H1 (cell line): ENCODE data around the gene ATE1. TPM values are rescaled to one million over a fixed set of nuclear protein-coding genes. Genes with fewer than 3 reads are reported as not detected.

Experiments
- CTCF ChIA-PET: fragments of 300-600 bp; sonication (Branson Sonifier 250); formaldehyde crosslinking; loops from one replicate; lab custom pipeline; 2021; ENCODE audit not compliant: partially characterized antibody; lab: Charles Lee
- POLR2A ChIA-PET: fragments of 300-600 bp; sonication (Branson Sonifier 250); formaldehyde crosslinking; loops from one replicate; lab custom pipeline; 2021; ENCODE audit warnings: inconsistent platforms; ENCODE audit not compliant: partially characterized antibody; lab: Charles Lee
- DNase-seq, 2 experiments: peaks; one replicate each; pipeline versions ENCODE4 v3.0.0 to v3.0.0-alpha.2; 2010 to 2022; ENCODE audit warnings: low spot score in 2 of 2, low read depth in 1 of 2, mixed read lengths in 1 of 2
- FAIRE-seq: peaks from 2 replicates; lab custom pipeline; 2011; peaks lifted over from hg19 to GRCh38; lab: Jason Lieb, UNC
- H2AFZ ChIP-seq: 2 replicates; pipeline ENCODE4 v1.8.1; 2012; ENCODE audit warnings: low read length, inconsistent platforms
- H2AK5ac ChIP-seq: 2 replicates; pipeline ENCODE4 v1.6.1; 2013; ENCODE audit warnings: low read depth, low read length
- H2BK120ac ChIP-seq: replicated peaks from 2 replicates; pipeline ENCODE3; 2013; ENCODE audit warnings: low read depth, low read length, inconsistent platforms
- H2BK12ac ChIP-seq: 2 replicates; pipeline ENCODE4 v1.6.1; 2013; ENCODE audit warnings: low read depth, low read length
- H2BK15ac ChIP-seq: 2 replicates; pipeline ENCODE4 v1.6.1; 2013; ENCODE audit warnings: low read length
- H2BK20ac ChIP-seq: 2 replicates; pipeline ENCODE4 v1.6.1; 2013; ENCODE audit warnings: low read length
- H2BK5ac ChIP-seq: 2 replicates; pipeline ENCODE4 v1.6.1; 2013; ENCODE audit warnings: low read depth, low read length
- H3K14ac ChIP-seq: 2 replicates; pipeline ENCODE4 v1.6.1; 2013; ENCODE audit warnings: inconsistent platforms; ENCODE audit not compliant: insufficient read length
- H3K18ac ChIP-seq: 2 replicates; pipeline ENCODE4 v1.6.1; 2013; ENCODE audit warnings: low read length; ENCODE audit errors: extremely low read depth
- H3K23ac ChIP-seq: 2 replicates; pipeline ENCODE4 v1.6.1; 2013; ENCODE audit warnings: inconsistent platforms; ENCODE audit not compliant: insufficient read length
- H3K23me2 ChIP-seq: 2 replicates; pipeline ENCODE4 v1.6.1; 2013; ENCODE audit warnings: low read depth, low read length
- H3K27ac ChIP-seq: 2 replicates; pipeline ENCODE4 v1.6.1; 2011; ENCODE audit warnings: low read depth, low read length, inconsistent platforms
- H3K27me3 ChIP-seq, 4 experiments: replicated peaks in 1 of 4; 1 replicate in 1 of 4; 2 replicates in 3 of 4; pipeline versions ENCODE4 v1.6.1 to v1.8.1; 2011 to 2013; ENCODE audit warnings: low read length in 3 of 4, mild to moderate bottlenecking in 3 of 4, inconsistent platforms in 2 of 4, mixed read lengths in 2 of 4, moderate library complexity in 1 of 4; ENCODE audit not compliant: control insufficient read depth in 3 of 4, insufficient read depth in 3 of 4; ENCODE audit errors: extremely low read depth in 1 of 4
- H3K36me3 ChIP-seq, 4 experiments: 2 replicates each; pipeline versions ENCODE4 v1.6.1 to v1.8.1; 2011 to 2013; ENCODE audit warnings: mild to moderate bottlenecking in 4 of 4, low read length in 3 of 4, moderate library complexity in 2 of 4, control low read depth in 1 of 4, inconsistent platforms in 1 of 4; ENCODE audit not compliant: insufficient read depth in 4 of 4, control insufficient read depth in 2 of 4
- H3K4ac ChIP-seq: replicated peaks from 2 replicates; pipeline ENCODE3; 2013; ENCODE audit warnings: low read length, low read depth, mixed read lengths, inconsistent platforms; ENCODE audit not compliant: insufficient read length
- H3K4me1 ChIP-seq, 4 experiments: replicated peaks in 1 of 4; 1 replicate in 1 of 4; 2 replicates in 3 of 4; pipeline versions ENCODE4 v1.6.1 to v1.8.1; 2011 to 2013; ENCODE audit warnings: low read length in 3 of 4, inconsistent platforms in 2 of 4, mixed read lengths in 1 of 4; ENCODE audit not compliant: insufficient read depth in 4 of 4, control insufficient read depth in 3 of 4
- H3K4me2 ChIP-seq, 2 experiments: 2 replicates each; pipeline versions ENCODE4 v1.6.1 to v1.8.1; 2011 to 2013; ENCODE audit warnings: low read depth in 2 of 2, low read length in 2 of 2, control low read depth in 1 of 2, inconsistent platforms in 1 of 2, mild to moderate bottlenecking in 1 of 2; ENCODE audit not compliant: insufficient read depth in 1 of 2
- H3K4me3 ChIP-seq, 4 experiments: fragments of 200-600, 300-600 bp in 1 of 4; sonication (generic), shearing (Covaris generic), sonication (Bioruptor Twin) in 1 of 4; 2 replicates each; pipeline versions ENCODE4 v1.5.1 to v1.8.1; 2011 to 2016; ENCODE audit warnings: low read length in 4 of 4, low read depth in 3 of 4, control low read depth in 2 of 4, inconsistent platforms in 2 of 4, mild to moderate bottlenecking in 2 of 4, mixed read lengths in 1 of 4, moderate library complexity in 1 of 4; ENCODE audit not compliant: insufficient read depth in 2 of 4; ENCODE audit errors: extremely low read depth in 1 of 4
- H3K56ac ChIP-seq: replicated peaks from 2 replicates; pipeline ENCODE3; 2013; ENCODE audit warnings: low read depth, mild to moderate bottlenecking, mixed read lengths, low read length, inconsistent platforms; ENCODE audit not compliant: insufficient read length
- H3K79me1 ChIP-seq: 2 replicates; pipeline ENCODE4 v1.6.1; 2013; ENCODE audit warnings: low read depth, low read length, control low read depth
- H3K79me2 ChIP-seq, 2 experiments: 2 replicates each; pipeline versions ENCODE4 v1.6.1 to v1.8.1; 2012 to 2013; ENCODE audit warnings: low read length in 2 of 2, mild to moderate bottlenecking in 2 of 2, inconsistent platforms in 1 of 2; ENCODE audit not compliant: insufficient read depth in 2 of 2, control insufficient read depth in 1 of 2
- H3K9ac ChIP-seq, 4 experiments: replicated peaks in 1 of 4; 1 replicate in 1 of 4; 2 replicates in 3 of 4; pipeline versions ENCODE4 v1.6.1 to v1.8.1; 2011 to 2013; ENCODE audit warnings: low read depth in 3 of 4, low read length in 3 of 4, control low read depth in 2 of 4, mild to moderate bottlenecking in 2 of 4, moderate library complexity in 2 of 4, inconsistent platforms in 1 of 4; ENCODE audit errors: extremely low read depth in 1 of 4
- H3K9me3 ChIP-seq, 2 experiments: 2 replicates each; pipeline versions ENCODE4 v1.6.1 to v1.8.1; 2012 to 2013; ENCODE audit warnings: mild to moderate bottlenecking in 2 of 2, moderate library complexity in 2 of 2, control low read depth in 1 of 2, inconsistent platforms in 1 of 2, low read depth in 1 of 2, low read length in 1 of 2, mixed read lengths in 1 of 2; ENCODE audit not compliant: insufficient read depth in 2 of 2
- H4K20me1 ChIP-seq, 2 experiments: replicated peaks in 1 of 2; 2 replicates each; pipeline versions ENCODE3 to v1.8.1; 2011 to 2013; ENCODE audit warnings: inconsistent platforms in 2 of 2, low read length in 2 of 2, mild to moderate bottlenecking in 1 of 2; ENCODE audit not compliant: insufficient read depth in 2 of 2, control insufficient read depth in 1 of 2
- H4K5ac ChIP-seq: 2 replicates; pipeline ENCODE4 v1.6.1; 2013; ENCODE audit warnings: low read length, low read depth, mixed read lengths, inconsistent platforms; ENCODE audit not compliant: insufficient read length
- H4K8ac ChIP-seq: 2 replicates; pipeline ENCODE4 v1.8.0; 2013; ENCODE audit warnings: mild to moderate bottlenecking, moderate library complexity, low read length, inconsistent platforms; ENCODE audit not compliant: insufficient read depth; ENCODE audit errors: extremely low read depth
- H4K91ac ChIP-seq: replicated peaks from 2 replicates; pipeline ENCODE3; 2013; ENCODE audit warnings: low read length, mixed read lengths, inconsistent platforms; ENCODE audit not compliant: insufficient read length
- CHD1 ChIP-seq: IDR thresholded peaks from 2 replicates; pipeline ENCODE4 v1.6.1; 2012; ENCODE audit warnings: low read depth, low read length, improper control_type of control experiment
- EP300 ChIP-seq, 2 experiments: IDR thresholded peaks; 1 replicate in 1 of 2; 2 replicates in 1 of 2; pipeline ENCODE4 v1.6.1; 2011 to 2012; ENCODE audit warnings: low read depth in 2 of 2, low read length in 2 of 2, mild to moderate bottlenecking in 2 of 2, borderline replicate concordance in 1 of 2, inconsistent platforms in 1 of 2, moderate library complexity in 1 of 2
- NRF1 ChIP-seq: IDR thresholded peaks from 2 replicates; pipeline ENCODE4 v1.6.1; 2011; ENCODE audit warnings: mild to moderate bottlenecking, low read depth, low read length, improper control_type of control experiment
- RXRA ChIP-seq: IDR thresholded peaks from 2 replicates; pipeline ENCODE4 v1.6.1; 2011; ENCODE audit warnings: low read depth, mild to moderate bottlenecking, low read length, moderate library complexity; ENCODE audit not compliant: insufficient read depth
- SAP30 ChIP-seq: fragments of 300-600 bp; sonication (generic); IDR thresholded peaks from 2 replicates; pipeline ENCODE4 v1.7.1; 2012; ENCODE audit warnings: low read length, moderate library complexity, mild to moderate bottlenecking, inconsistent platforms; ENCODE audit not compliant: insufficient read depth, insufficient replicate concordance
- SIN3A ChIP-seq, 2 experiments: IDR thresholded peaks in 1 of 2; conservative IDR thresholded peaks in 1 of 2; 2 replicates each; pipeline ENCODE4 v1.6.1; 2011 to 2012; ENCODE audit warnings: low read length in 2 of 2, improper control_type of control experiment in 1 of 2, low read depth in 1 of 2, mild to moderate bottlenecking in 1 of 2
- SP1 ChIP-seq: IDR thresholded peaks from 2 replicates; pipeline ENCODE4 v1.6.1; 2011; ENCODE audit warnings: low read depth, low read length
- WGBS, 2 experiments: shearing (Covaris generic) in 1 of 2; methylation state at CpG; one replicate each; pipeline versions ENCODE4 v1.1.6 to v1.1.7; 2013 to 2015; ENCODE audit warnings: low lambda C conversion rate in 2 of 2, mixed read lengths in 2 of 2, inconsistent platforms in 1 of 2, low coverage in 1 of 2, missing lambda C conversion rate in 1 of 2; ENCODE audit not compliant: insufficient replicate concordance in 2 of 2, insufficient coverage in 1 of 2, insufficient read length in 1 of 2; ENCODE audit errors: extremely low coverage in 1 of 2, missing lambda C conversion rate in 1 of 2; 5-methylcytosine and 5-hydroxymethylcytosine counted together
- polyA plus RNA-seq, 7 experiments: library from polyadenylated mRNA; depleted of rRNA in 3 of 7; stranded (reverse) in 5 of 7; unstranded in 2 of 7; fragments of >200 nt in 5 of 7; fragments of 200-250 nt in 2 of 7; gene quantifications; 1 replicate in 5 of 7; 2 replicates in 1 of 7; 4 replicates in 1 of 7; pipeline versions ENCODE4 v1.2.1 to v1.2.3, GENCODE V29; 2011 to 2013; ENCODE audit warnings: missing spikeins in 2 of 7, mixed read lengths in 2 of 7
- total RNA-seq: library from RNA; stranded (reverse); fragmentation: NEBNext Ultra II Directional; extraction: Animal tissue kit (Norgen Biotek cat#: 25700); gene quantifications from 2 replicates; pipeline ENCODE4 v1.2.1, GENCODE V29; 2021

Gene ATE1
- total and polyA plus RNA-seq, 2 of the 8 experiments (the other 6 are each of a cell fraction or from before 2014, with no cell fraction given): 8.8 to 26.9 TPM

DNA sequence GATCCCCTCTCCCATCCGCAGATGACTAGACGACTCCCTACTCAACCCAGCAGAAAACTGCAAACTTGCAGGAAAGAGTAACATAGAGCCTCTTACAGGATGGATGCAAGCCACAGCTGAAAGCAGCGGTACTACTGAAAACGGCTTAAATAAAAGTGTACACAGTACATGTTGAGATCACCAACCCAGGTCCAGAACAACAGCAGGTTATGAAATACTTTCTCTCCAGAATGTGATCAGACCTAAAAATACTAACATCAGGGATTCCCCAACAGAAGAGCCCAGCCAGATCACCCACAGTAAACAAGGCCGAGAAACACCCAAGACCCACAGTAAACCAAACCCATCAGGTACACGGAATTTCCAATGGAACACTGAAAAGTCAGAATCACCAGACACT is 13.2 kb downstream of the ATE1 start:
- no peak overlapping the region for H3K4ac ChIP-seq
- no peak overlapping the region for H4K91ac ChIP-seq
- no peak overlapping the region for H3K4me2 ChIP-seq
- H3K27ac ChIP-seq: no peak overlapping the region
- DNase-seq (no peak), FAIRE-seq (no peak)
- no peak overlapping the region for H3K18ac ChIP-seq
- no peak overlapping the region for H2BK120ac ChIP-seq
- H3K23me2 ChIP-seq: no peaks in the 10 kb centered on the region
- H2BK15ac ChIP-seq: no peak overlapping the region
- no peak overlapping the region for H2BK5ac ChIP-seq
- no peak overlapping the region for H4K5ac ChIP-seq
- no peak overlapping the region for H3K14ac ChIP-seq
- H3K27me3 ChIP-seq: no peaks in the 10 kb centered on the region
- TF ChIP-seq NRF1 (no peak), SP1 (no peak), RXRA (no peak), EP300 (IDR thresholded peaks at IDR 0.05; ENCODE audit: borderline replicate concordance in 1 of 2, low read depth in 2 of 2, low read length in 2 of 2) (no peak), CHD1 (no peak), SAP30 (no peak), SIN3A (conservative IDR thresholded peaks at IDR 0.05 in 1 of 2, IDR thresholded peaks at IDR 0.05 in 1 of 2; ENCODE audit: low read depth in 1 of 2, low read length in 2 of 2) (no peak)
- ChIA-PET POLR2A (interaction anchor here (1.1 kb wide), 1 partner anchor 13 kb away, joined by 3 read pairs; the partner anchor contains the start of gene ATE1), CTCF (interaction anchor here (0.8 kb wide), 1 partner anchor 133 kb away, joined by 4 read pairs; no protein-coding TSS in a partner anchor)
- H3K23ac ChIP-seq: no peak overlapping the region
- no peaks in the 10 kb centered on the region for H3K79me1 ChIP-seq
- H3K36me3 ChIP-seq: peaks cover 2 to 35% (median 14%) of the 10 kb centered on the region in 4 experiments; a peak in 5 of 8 replicates
- H4K8ac ChIP-seq: no peak overlapping the region
- no peak overlapping the region for H2BK20ac ChIP-seq
- H2AK5ac ChIP-seq: no peak overlapping the region
- no peak overlapping the region for H2AFZ ChIP-seq
- no peak overlapping the region for H2BK12ac ChIP-seq
- 92% methylated on average over 6 of the region's 6 CpGs; no CpG with 5 or more reads in 1 of the 2 experiments for WGBS, 2 experiments
- peaks cover 0 to 2% of the 10 kb centered on the region in 2 experiments for H4K20me1 ChIP-seq
- H3K9ac ChIP-seq: no peak overlapping the region
- H3K9me3 ChIP-seq: no peaks in the 10 kb centered on the region; a peak in 1 of 4 replicates
- H3K56ac ChIP-seq: no peak overlapping the region
- peaks cover 0 to 6% of the 10 kb centered on the region in 2 experiments; a peak in 2 of 4 replicates for H3K79me2 ChIP-seq
- no peak overlapping the region for H3K4me3 ChIP-seq
- no peaks in the 10 kb centered on the region for H3K4me1 ChIP-seq
